Non-pigmented ciliary epithelial cell (primary cell): ENCODE measurements around the gene CACNA2D2.

Experiments used
- DNase-seq: peaks from one replicate; pipeline ENCODE4 v3.0.0-alpha.2; 2010; ENCODE audit warnings: low read depth

Gene CACNA2D2

GRCh38 chr3:50503504-50504342 is at the start of gene CACNA2D2:
TSS of gene CACNA2D2 (minus strand) at chr3:50503634. CDS start at chr3:50503423, 211 bp downstream.
- no peak for DNase-seq

- DNase-seq, result no peak
These were observed 49.2 kb upstream of the CACNA2D2 start for GRCh38 chr3:50552598-50552997.

GRCh38 chr3:50551681-50552435 is 48.4 kb upstream of the CACNA2D2 start:
- no peak for DNase-seq

GRCh38 chr3:50551054-50551659 is 47.7 kb upstream of the CACNA2D2 start:
- DNase-seq, result no peak

- DNase-seq, result no peak
These were observed 46.8 kb upstream of the CACNA2D2 start for GRCh38 chr3:50550079-50550736.

- DNase-seq, result no peak
These were observed 45.8 kb upstream of the CACNA2D2 start for GRCh38 chr3:50549226-50549625.

GRCh38 chr3:50545781-50546180 is 42.3 kb upstream of the CACNA2D2 start:
- DNase-seq, result no peak

- no peak for DNase-seq
These were observed 39.0 kb upstream of the CACNA2D2 start for GRCh38 chr3:50542177-50543034.

GRCh38 chr3:50539356-50540286 is 36.2 kb upstream of the CACNA2D2 start:
- no peak for DNase-seq

- DNase-seq, result no peak
These were observed 34.1 kb upstream of the CACNA2D2 start for GRCh38 chr3:50537421-50538129.

GRCh38 chr3:50536471-50537180 is 33.2 kb upstream of the CACNA2D2 start:
- DNase-seq, result no peak

- DNase-seq, result no peak
These were observed 31.4 kb upstream of the CACNA2D2 start for GRCh38 chr3:50534681-50535330.

GRCh38 chr3:50533807-50534461 is 30.5 kb upstream of the CACNA2D2 start:
- no peak for DNase-seq

GRCh38 chr3:50533316-50533715 is 29.9 kb upstream of the CACNA2D2 start:
- DNase-seq, result no peak

- no peak for DNase-seq
These were observed 28.8 kb upstream of the CACNA2D2 start for GRCh38 chr3:50532062-50532705.

GRCh38 chr3:50531201-50531600 is 27.8 kb upstream of the CACNA2D2 start:
- no peak for DNase-seq
